ENCODE measurements around the gene ANKMY1.

The ANKMY1 gene

GRCh38 chr2:240494194-240494793 lies 63.5 kb downstream of the ANKMY1 start:
- H3K4me3 ChIP-seq (ENCODE audit: low read depth, low read length) = no peak overlapping the region
- H3K9me3 ChIP-seq = no peaks in the 10 kb centered on the region
- no peaks in the 10 kb centered on the region for H3K36me3 ChIP-seq
- no peaks in the 10 kb centered on the region for H3K4me1 ChIP-seq
- TF ChIP-seq, protein P1, sequence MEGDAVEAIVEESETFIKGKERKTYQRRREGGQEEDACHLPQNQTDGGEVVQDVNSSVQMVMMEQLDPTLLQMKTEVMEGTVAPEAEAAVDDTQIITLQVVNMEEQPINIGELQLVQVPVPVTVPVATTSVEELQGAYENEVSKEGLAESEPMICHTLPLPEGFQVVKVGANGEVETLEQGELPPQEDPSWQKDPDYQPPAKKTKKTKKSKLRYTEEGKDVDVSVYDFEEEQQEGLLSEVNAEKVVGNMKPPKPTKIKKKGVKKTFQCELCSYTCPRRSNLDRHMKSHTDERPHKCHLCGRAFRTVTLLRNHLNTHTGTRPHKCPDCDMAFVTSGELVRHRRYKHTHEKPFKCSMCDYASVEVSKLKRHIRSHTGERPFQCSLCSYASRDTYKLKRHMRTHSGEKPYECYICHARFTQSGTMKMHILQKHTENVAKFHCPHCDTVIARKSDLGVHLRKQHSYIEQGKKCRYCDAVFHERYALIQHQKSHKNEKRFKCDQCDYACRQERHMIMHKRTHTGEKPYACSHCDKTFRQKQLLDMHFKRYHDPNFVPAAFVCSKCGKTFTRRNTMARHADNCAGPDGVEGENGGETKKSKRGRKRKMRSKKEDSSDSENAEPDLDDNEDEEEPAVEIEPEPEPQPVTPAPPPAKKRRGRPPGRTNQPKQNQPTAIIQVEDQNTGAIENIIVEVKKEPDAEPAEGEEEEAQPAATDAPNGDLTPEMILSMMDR (IDR thresholded peaks at IDR 0.05; ENCODE audit: low read depth, low read length) = no peak
- no peaks in the 10 kb centered on the region for H3K27me3 ChIP-seq
- DNase-seq = no peak

DNA sequence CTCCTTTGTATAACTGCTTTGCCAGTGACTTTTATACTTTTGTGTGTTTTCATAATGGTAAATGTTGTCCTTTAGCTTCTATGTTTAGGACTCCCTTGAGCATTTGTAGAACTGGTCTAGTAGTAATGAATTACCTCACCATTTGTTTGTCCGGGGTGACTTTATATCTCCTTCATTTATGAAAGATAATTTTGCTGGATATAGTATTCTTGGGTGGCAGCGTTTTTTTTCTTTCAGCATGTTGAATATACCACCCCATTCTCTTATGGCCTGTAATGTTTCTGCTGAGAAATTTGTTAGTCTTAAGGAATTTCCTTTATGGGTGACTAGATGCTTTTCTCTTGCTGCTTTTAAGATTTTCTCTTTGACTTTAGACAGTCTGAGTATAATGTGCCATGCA lies 66.3 kb downstream of the ANKMY1 start:
- Histone ChIP-seq H3K4me3 (ENCODE audit: low read depth, low read length) (no peak overlapping the region), H3K27me3 (no peaks in the 10 kb centered on the region), H3K9me3 (no peaks in the 10 kb centered on the region; the same call in 1 of the 2 replicates), H3K4me1 (no peaks in the 10 kb centered on the region), H3K36me3 (no peaks in the 10 kb centered on the region)
- no peak for DNase-seq
- TF ChIP-seq, protein P1 (IDR thresholded peaks at IDR 0.05; ENCODE audit: low read depth, low read length) = no peak

DNA sequence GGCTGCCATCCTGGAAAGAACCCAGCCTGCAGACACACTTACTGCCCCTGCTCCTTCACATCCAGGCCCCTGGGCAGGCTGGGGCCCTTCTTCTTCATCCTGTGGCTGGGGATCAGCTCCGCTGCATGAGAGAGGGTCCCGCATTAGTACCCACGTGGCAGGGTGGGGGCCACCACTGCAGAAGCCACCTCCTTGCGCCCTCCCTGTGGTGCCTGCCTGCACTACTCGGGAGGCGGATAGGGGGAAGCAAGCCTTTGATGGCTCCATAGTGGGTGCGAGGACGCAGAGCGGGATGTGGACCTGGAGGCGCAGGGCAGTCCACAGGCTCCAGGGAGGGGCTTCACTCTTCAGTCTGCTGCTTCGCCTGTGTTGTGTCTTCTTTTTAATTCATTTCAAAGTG lies 75.6 kb downstream of the ANKMY1 start:
- TF ChIP-seq, protein P1 (IDR thresholded peaks at IDR 0.05; ENCODE audit: low read depth, low read length) = no peak
- no peaks in the 10 kb centered on the region for H3K27me3 ChIP-seq
- H3K9me3 ChIP-seq = no peaks in the 10 kb centered on the region
- no peaks in the 10 kb centered on the region for H3K36me3 ChIP-seq
- no peak for DNase-seq
- no peak overlapping the region for H3K4me3 ChIP-seq (ENCODE audit: low read depth, low read length)
- H3K4me1 ChIP-seq = no peaks in the 10 kb centered on the region

GRCh38 chr2:240481720-240482119 lies 76.1 kb downstream of the ANKMY1 start:
- Histone ChIP-seq H3K4me1 (no peaks in the 10 kb centered on the region), H3K36me3 (no peaks in the 10 kb centered on the region), H3K4me3 (ENCODE audit: low read depth, low read length) (no peak overlapping the region), H3K27me3 (no peaks in the 10 kb centered on the region), H3K9me3 (no peaks in the 10 kb centered on the region)
- no peak for DNase-seq
- TF ChIP-seq, protein P1 (IDR thresholded peaks at IDR 0.05; ENCODE audit: low read depth, low read length) = no peak

- Histone ChIP-seq H3K27me3 (no peaks in the 10 kb centered on the region), H3K4me1 (no peaks in the 10 kb centered on the region), H3K36me3 (no peaks in the 10 kb centered on the region), H3K9me3 (no peaks in the 10 kb centered on the region), H3K4me3 (ENCODE audit: low read depth, low read length) (no peak overlapping the region)
- DNase-seq = no peak
- TF ChIP-seq, protein P1 (IDR thresholded peaks at IDR 0.05; ENCODE audit: low read depth, low read length) = no peak
Measured at GRCh38 chr2:240480834-240481623, 76.8 kb downstream of the ANKMY1 start.

DNA sequence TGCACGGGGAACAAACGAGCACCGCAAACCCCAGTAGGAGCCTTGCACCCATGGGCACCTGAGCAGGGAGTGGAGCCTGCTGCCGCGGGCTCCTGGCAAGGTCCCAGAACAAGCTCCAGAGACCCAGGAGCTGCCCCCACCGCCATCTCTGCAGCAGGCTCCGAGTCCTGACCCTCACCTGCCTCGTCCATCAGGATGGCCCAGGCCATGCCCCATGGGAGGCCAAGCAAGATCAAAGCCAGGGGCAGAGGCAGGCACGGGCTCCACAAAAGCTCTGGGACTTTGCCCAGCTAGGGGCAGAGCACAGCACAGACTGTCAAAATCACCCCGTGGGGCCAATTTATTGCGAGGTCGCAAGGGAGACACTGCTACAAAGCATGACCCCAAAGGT lies 78.7 kb downstream of the ANKMY1 start:
- no peaks in the 10 kb centered on the region for H3K36me3 ChIP-seq
- H3K27me3 ChIP-seq = no peaks in the 10 kb centered on the region
- no peak overlapping the region for H3K4me3 ChIP-seq (ENCODE audit: low read depth, low read length)
- H3K4me1 ChIP-seq = no peaks in the 10 kb centered on the region
- no peaks in the 10 kb centered on the region for H3K9me3 ChIP-seq
- TF ChIP-seq, protein P1 (IDR thresholded peaks at IDR 0.05; ENCODE audit: low read depth, low read length) = no peak
- no peak for DNase-seq
